ENCODE results near the gene ARMC8. TPM values are rescaled to one million over a fixed set of nuclear protein-coding genes. Genes with fewer than 3 reads are reported as not detected.

Gene ARMC8
- total and polyA plus RNA-seq, 10 donors = 13.7 to 95.0 (median 62.2) TPM

DNA sequence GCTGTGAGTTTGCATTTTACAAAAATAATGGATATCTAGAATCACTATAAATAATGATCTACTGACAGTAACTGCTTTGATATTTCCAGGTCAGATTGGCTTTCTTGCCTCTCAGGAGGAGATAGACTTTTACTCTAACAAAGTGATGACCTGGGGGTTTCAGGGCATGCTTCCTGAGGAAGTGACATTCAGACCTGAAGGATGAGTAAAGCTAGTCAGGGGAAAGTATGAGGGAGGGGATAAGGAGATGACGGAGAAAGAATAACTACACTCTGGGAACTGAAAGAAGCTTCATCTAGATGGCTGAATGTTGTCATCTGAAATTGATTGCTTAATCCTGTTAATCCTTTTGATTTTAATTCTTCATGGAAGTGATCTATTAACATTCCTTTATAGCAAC lies 32.2 kb downstream of the ARMC8 start:
- no peak for TF ChIP-seq POLR2A (IDR thresholded peaks at IDR 0.05)
- TF ChIP-seq POLR2AphosphoS5 (IDR thresholded peaks at IDR 0.05) = no peak
- TF ChIP-seq, protein P1, sequence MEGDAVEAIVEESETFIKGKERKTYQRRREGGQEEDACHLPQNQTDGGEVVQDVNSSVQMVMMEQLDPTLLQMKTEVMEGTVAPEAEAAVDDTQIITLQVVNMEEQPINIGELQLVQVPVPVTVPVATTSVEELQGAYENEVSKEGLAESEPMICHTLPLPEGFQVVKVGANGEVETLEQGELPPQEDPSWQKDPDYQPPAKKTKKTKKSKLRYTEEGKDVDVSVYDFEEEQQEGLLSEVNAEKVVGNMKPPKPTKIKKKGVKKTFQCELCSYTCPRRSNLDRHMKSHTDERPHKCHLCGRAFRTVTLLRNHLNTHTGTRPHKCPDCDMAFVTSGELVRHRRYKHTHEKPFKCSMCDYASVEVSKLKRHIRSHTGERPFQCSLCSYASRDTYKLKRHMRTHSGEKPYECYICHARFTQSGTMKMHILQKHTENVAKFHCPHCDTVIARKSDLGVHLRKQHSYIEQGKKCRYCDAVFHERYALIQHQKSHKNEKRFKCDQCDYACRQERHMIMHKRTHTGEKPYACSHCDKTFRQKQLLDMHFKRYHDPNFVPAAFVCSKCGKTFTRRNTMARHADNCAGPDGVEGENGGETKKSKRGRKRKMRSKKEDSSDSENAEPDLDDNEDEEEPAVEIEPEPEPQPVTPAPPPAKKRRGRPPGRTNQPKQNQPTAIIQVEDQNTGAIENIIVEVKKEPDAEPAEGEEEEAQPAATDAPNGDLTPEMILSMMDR (IDR thresholded peaks at IDR 0.05 in 8 of 11, conservative IDR thresholded peaks at IDR 0.05 in 3 of 11) = no peak
- no peak overlapping the region for H3K4me3 ChIP-seq
- H3K36me3 ChIP-seq = peaks cover 0 to 47% (median 12%) of the 10 kb centered on the region in 6 donors
- 19 to 72% (median 44%) methylated on average over 1 of the region's 1 CpG for WGBS, 5 donors
- H3K9me3 ChIP-seq = no peaks in the 10 kb centered on the region
- no peak overlapping the region for H3K27ac ChIP-seq
- H3K4me1 ChIP-seq = peaks cover 0 to 55% (median 17%) of the 10 kb centered on the region in 6 donors
- intact Hi-C loops (cut with DNase I; ENCODE audit: low total_unique reads) = no loop called here
- DNase-seq = no peak
- no peaks in the 10 kb centered on the region for H3K27me3 ChIP-seq (replicated peaks in 1 of 7)

GRCh38 chr3:138220242-138220641 lies 33.1 kb downstream of the ARMC8 start:
- WGBS, 5 donors = 95 to 98% (median 96%) methylated on average over 1 of the region's 1 CpG
- peaks cover 2 to 48% (median 22%) of the 10 kb centered on the region in 6 donors for H3K36me3 ChIP-seq
- no peaks in the 10 kb centered on the region for H3K9me3 ChIP-seq
- DNase-seq = no peak
- peaks cover 0 to 48% (median 17%) of the 10 kb centered on the region in 6 donors for H3K4me1 ChIP-seq
- TF ChIP-seq, protein P1 (IDR thresholded peaks at IDR 0.05 in 8 of 11, conservative IDR thresholded peaks at IDR 0.05 in 3 of 11) = no peak
- TF ChIP-seq POLR2AphosphoS5 (IDR thresholded peaks at IDR 0.05) (no peak), POLR2A (IDR thresholded peaks at IDR 0.05) (no peak)
- intact Hi-C loops (cut with DNase I; ENCODE audit: low total_unique reads) = no loop called here
- no peak overlapping the region for H3K27ac ChIP-seq
- H3K27me3 ChIP-seq (replicated peaks in 1 of 7) = no peaks in the 10 kb centered on the region
- no peak overlapping the region for H3K4me3 ChIP-seq

DNA sequence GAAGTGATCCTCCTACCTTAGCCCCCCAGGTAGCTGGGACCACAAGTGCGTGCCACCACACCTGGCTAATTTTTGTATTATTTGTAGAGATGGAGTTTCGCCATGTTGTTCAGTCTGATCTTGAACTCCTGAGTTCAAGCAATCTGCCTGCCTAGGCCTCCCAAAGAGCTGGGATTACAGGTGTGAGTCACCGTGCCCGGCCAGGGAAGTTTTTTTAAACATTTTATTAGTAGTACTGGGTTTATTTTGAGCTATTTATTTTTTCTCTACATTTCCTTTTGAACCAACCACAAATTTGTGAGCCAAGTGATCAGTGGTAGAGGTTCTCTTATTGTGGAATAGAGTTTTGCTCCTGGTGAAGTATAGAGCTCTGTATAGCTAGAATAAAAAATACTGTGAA lies 33.7 kb downstream of the ARMC8 start:
- peaks cover 0 to 48% (median 17%) of the 10 kb centered on the region in 6 donors for H3K4me1 ChIP-seq
- TF ChIP-seq POLR2A (IDR thresholded peaks at IDR 0.05) (no peak), POLR2AphosphoS5 (IDR thresholded peaks at IDR 0.05) (no peak)
- TF ChIP-seq, protein P1 (IDR thresholded peaks at IDR 0.05 in 8 of 11, conservative IDR thresholded peaks at IDR 0.05 in 3 of 11) = no peak
- 91 to 97% (median 93%) methylated on average over 4 of the region's 4 CpGs for WGBS, 5 donors
- peak overlapping the region in 1 of 8 donors; percentile 82 for H3K27ac ChIP-seq
- H3K4me3 ChIP-seq = no peak overlapping the region
- intact Hi-C loops (cut with DNase I; ENCODE audit: low total_unique reads) = no loop called here
- no peaks in the 10 kb centered on the region for H3K9me3 ChIP-seq
- H3K27me3 ChIP-seq (replicated peaks in 1 of 7) = no peaks in the 10 kb centered on the region
- no peak for DNase-seq
- H3K36me3 ChIP-seq = peaks cover 2 to 48% (median 28%) of the 10 kb centered on the region in 6 donors

DNA sequence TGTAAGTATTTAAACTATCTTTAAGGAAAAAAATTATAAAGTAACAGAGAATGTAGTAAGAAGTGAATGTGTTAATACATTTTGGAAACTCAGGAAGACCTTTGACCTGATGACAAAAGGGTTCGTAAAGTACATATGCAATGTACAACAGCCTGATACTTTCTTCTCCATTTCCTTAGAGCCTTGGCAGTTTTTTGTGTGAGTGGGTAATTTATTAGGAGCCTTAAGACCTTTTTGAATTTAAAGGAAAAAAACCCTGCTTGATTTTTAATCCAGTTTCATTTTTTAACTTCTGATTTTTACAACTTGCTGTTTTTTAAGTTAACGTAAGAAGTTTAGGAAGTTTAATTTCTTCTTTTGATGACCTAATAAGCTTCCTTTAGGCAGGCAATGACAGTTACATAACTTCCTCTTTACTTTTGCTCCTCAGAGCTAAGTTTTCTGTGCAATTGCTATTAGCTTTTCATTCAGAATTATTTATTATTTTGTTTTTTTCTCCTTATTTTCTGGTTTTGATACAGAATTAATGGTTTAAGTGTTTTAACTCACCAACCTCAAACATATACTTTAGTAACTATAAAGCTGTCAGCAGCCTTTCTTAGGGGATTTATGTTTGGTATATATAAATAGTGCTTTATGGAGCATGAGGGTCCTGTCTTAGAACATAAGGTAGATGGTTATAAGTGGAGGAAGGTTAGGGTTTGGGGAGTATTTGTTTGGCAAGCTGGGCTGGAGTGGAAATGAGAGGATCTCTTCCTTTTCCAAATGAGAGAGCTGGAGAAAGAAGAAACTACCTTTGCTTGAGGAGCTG lies 35.2 kb downstream of the ARMC8 start:
- intact Hi-C loops (cut with DNase I; ENCODE audit: low total_unique reads) = no loop called here
- H3K27ac ChIP-seq = peak overlapping the region in 7 of 8 donors; percentile 12 to 82 (median 71)
- H3K36me3 ChIP-seq = peaks cover 2 to 57% (median 38%) of the 10 kb centered on the region in 6 donors
- H3K27me3 ChIP-seq (replicated peaks in 1 of 7) = no peaks in the 10 kb centered on the region
- DNase-seq = no peak
- TF ChIP-seq, protein P1 (IDR thresholded peaks at IDR 0.05 in 8 of 11, conservative IDR thresholded peaks at IDR 0.05 in 3 of 11) = no peak
- no peak for TF ChIP-seq POLR2A (IDR thresholded peaks at IDR 0.05)
- no peak for TF ChIP-seq POLR2AphosphoS5 (IDR thresholded peaks at IDR 0.05)
- WGBS, 5 donors = 26 to 39% (median 34%) methylated on average over 2 of the region's 2 CpGs
- peaks cover 0 to 48% (median 17%) of the 10 kb centered on the region in 6 donors for H3K4me1 ChIP-seq
- no peak overlapping the region for H3K4me3 ChIP-seq
- no peaks in the 10 kb centered on the region for H3K9me3 ChIP-seq

All from spleen (tissue), 11 donors.